Measurements from ENCODE around the gene CXorf65.

DNA sequence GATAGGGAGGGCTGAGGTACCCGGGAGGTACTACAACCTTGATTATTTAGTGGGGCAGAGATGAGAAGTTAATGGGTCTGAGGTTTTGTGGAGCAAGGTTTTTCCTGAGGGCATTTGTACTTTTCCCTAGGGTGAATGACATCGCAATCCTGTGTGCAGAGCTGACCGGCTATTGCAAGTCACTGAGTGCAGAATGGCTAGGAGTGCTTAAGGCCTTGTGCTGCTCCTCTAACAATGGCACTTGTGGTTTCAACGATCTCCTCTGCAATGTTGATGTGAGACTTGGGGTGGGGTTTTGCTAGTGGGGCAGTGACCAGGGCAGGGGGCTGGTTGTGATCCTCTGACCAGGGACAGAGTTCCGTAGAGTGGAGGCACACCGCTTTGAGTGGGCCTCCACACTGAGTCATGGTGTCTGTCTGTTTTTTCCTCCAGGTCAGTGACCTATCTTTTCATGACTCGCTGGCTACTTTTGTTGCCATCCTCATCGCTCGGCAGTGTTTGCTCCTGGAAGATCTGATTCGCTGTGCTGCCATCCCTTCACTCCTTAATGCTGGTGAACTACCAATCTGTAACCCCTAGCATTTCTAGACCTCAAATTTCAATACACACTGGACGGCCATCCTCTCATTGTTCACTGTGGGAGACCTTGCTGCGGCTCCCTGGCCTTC lies 21.8 kb upstream of the CXorf65 start:
- TF ChIP-seq, protein P1, sequence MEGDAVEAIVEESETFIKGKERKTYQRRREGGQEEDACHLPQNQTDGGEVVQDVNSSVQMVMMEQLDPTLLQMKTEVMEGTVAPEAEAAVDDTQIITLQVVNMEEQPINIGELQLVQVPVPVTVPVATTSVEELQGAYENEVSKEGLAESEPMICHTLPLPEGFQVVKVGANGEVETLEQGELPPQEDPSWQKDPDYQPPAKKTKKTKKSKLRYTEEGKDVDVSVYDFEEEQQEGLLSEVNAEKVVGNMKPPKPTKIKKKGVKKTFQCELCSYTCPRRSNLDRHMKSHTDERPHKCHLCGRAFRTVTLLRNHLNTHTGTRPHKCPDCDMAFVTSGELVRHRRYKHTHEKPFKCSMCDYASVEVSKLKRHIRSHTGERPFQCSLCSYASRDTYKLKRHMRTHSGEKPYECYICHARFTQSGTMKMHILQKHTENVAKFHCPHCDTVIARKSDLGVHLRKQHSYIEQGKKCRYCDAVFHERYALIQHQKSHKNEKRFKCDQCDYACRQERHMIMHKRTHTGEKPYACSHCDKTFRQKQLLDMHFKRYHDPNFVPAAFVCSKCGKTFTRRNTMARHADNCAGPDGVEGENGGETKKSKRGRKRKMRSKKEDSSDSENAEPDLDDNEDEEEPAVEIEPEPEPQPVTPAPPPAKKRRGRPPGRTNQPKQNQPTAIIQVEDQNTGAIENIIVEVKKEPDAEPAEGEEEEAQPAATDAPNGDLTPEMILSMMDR (IDR thresholded peaks at IDR 0.05): no peak
- no peak for TF ChIP-seq POLR2A (IDR thresholded peaks at IDR 0.05)
